Stimulated activated CD8-positive, alpha-beta memory T cell treated with anti-CD3 and anti-CD28 coated beads, Interleukin-15, amount 100 ng/mL, for 48 hours (primary cell): ENCODE data around the gene GRIK3.

ENCODE experiments used
- DNase-seq, 2 donors: peaks; one replicate each; pipeline ENCODE4 v3.0.0-alpha.2; 2020; ENCODE audit warnings: low read depth in 2 of 2

Gene GRIK3

DNA sequence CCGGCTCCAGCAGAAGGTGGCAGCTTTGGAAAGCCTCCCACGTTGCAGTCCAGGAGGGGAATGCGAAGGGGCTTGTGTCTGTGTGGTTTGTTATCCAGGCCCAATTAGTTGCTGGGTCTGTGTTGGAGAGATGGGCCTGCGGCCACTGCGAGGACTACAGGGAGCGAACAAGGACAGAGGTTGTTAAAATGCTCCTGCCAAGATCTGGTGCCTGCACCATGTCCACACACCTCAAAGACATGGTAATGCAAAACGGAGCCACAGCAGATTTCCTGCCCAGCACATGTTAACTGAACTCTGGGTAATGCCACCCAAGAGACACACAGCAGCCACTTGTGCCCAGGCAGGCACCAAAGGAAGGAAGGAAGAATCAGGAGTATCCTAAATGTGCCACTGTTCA, 18.6 kb downstream of the GRIK3 start:
- DNase-seq: no peak

DNA sequence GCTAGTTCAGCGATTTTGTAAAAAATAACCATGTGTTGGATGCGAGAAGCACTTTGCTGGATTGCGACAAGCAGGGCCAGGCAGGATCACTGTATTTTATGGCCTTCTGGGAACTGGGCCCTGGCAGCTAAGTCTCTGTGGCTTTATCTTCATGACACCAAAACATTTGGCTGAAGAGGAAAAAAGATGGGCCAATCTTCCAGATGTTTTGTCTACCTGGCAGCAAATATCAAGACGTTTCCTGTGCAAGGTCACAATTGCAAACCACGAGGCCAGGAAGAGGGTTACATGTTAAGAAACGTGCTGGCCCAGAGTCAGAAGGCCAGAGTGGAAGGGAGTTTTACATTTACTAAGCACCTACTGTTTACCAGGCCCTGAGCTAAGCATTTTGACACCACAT, 22.1 kb downstream of the GRIK3 start:
- no peak for DNase-seq

- no peak for DNase-seq
Measured at GRCh38 chr1:37010011-37010410, 24.3 kb downstream of the GRIK3 start.

DNA sequence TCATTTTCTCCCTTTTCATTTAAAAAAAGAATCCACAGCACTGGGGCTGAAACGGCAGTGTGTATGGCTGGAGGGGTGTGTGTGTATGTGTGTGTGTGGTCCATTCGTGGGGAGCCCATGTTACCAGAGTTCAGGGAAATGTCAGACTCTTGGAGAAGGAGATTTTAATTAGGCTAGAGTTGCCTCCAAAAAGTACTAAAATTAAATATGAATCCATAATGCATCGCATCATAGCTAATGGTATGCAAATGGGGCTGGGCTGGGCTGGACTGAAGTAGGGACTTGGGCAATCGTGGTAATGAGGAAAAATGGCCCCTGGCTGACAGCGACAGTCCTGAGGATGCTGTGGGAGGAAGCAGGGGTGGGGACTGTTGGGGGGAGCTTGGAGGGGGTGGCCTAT, 24.8 kb downstream of the GRIK3 start:
- no peak for DNase-seq

- DNase-seq: no peak
Measured at GRCh38 chr1:37006132-37006868, 28.0 kb downstream of the GRIK3 start.

- DNase-seq: no peak
Measured at GRCh38 chr1:37002898-37003297, 31.4 kb downstream of the GRIK3 start.

DNA sequence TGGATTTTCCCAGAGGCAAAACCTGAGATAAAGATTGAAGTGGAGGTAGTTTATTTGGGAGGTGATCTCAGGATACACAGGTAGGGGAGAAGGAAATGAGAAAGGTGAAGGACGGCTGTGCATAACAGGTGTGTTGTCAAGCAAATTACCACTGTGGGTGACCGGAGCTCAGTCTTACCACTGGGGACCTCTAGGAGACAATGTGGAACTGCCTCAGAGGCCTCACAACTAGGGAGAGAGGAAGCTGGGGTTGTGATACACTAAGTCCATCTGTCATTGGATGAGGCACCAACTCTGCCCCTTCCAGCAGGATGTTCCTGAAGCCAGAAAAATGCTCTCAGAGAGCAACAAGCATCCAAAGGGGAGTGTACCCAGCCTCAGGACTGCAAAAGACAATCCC, 32.6 kb downstream of the GRIK3 start:
- DNase-seq: no peak

DNA sequence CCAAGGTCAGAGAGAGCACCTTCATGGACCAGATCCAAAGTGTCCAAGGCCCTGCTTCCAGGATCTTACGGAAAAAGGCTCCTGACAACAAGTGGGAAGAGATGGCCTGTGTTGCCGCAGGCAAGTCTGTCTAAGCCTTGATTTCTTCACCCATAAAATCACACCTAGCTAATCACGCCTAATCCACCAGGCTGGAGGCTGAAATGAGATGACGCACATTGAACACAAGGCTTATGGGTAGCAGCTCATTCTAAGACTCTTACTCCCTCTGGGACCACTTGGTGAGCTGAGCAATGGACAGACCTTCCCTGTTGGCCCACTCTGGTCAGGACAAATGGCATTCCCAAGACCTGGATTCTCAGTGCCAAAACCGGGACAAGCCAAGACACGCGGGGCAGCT, 38.2 kb downstream of the GRIK3 start:
- no peak for DNase-seq

DNA sequence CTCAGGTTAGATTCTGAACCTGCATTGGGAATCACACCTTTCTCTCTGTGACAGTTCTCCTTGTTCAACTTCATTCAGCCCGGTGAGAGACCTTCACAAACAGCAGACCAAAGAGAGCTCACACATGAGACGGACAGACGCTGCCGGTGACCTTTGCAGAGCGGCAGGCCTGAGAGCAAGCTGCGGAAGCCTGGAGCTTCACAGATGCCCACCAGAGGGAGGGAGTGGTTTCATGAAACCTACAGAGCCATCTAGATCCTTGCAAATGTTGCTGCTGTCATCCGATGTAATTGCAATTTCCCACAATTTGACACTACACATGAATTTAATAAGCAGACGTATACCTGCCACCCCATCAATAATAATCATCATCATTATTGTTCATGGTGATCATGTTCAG, 39.4 kb downstream of the GRIK3 start:
- DNase-seq: no peak

GRCh38 chr1:36994294-36994693, 40.0 kb downstream of the GRIK3 start:
- DNase-seq: no peak

GRCh38 chr1:36992139-36992943, 42.0 kb downstream of the GRIK3 start:
- DNase-seq: no peak

DNA sequence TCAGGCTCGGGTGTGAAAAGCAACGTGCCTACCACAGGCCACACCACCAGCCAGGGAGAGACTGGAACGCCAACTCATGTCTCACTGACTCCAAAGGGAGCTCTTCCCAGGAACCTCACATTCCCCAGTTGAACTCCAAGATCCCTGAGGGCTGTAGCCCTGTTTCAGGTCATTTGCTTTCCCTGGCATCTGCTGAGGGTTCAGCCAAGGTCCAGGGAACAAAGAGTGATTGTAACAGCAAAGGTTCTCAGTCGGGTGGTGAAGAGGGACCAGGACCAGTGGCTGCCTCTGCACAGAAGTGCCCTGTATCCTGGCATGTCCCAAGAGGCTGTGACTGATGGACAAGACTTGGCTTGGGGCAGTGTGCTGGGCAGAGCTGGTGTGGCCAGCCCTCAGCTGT, 42.8 kb downstream of the GRIK3 start:
- no peak for DNase-seq

- DNase-seq: no peak
Measured at GRCh38 chr1:36990928-36991327, 43.4 kb downstream of the GRIK3 start.

DNA sequence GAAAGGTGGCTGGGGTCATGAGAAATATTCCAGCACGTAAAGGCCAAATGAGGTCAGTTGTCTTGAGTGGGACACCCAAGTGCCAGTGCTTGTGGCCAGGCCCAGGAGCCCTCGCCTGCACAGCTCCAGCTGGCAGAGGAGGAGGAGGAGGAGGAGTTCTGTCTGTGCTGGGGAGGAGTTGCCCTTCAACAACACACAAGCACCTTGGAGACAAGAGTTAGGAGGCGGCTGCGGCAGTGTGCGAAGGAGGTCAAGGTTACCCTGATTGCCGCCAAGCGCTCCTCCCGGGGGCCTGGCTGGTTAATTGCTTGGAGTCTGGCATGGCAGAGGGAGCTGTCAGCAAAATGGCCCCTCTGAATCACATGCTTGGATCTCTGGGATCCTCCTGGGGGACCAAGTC, 45.1 kb downstream of the GRIK3 start:
- DNase-seq: no peak

- DNase-seq: no peak
Measured at GRCh38 chr1:36988741-36989193, 45.5 kb downstream of the GRIK3 start.

GRCh38 chr1:36988321-36988720, 46.0 kb downstream of the GRIK3 start:
- DNase-seq: no peak

DNA sequence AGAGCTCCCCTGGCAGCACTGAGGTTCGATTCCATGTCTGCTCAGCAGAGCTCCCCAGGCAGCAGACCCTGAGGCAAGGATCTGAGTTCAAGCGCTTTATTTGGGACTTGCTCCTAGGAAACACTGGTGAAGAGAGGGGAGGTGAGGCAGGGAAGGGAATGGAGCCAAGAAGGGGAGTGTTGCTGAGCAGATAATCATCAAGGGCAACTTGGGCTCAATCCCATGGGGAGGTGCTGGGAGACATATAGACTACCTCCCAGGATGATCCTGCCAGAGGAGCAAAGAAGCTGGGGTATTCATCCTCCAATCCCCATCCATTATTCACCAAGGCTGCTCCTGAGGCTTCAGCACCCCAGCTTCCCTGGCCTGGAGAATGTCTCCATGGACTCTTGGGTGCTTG, 47.0 kb downstream of the GRIK3 start:
- DNase-seq: no peak

DNA sequence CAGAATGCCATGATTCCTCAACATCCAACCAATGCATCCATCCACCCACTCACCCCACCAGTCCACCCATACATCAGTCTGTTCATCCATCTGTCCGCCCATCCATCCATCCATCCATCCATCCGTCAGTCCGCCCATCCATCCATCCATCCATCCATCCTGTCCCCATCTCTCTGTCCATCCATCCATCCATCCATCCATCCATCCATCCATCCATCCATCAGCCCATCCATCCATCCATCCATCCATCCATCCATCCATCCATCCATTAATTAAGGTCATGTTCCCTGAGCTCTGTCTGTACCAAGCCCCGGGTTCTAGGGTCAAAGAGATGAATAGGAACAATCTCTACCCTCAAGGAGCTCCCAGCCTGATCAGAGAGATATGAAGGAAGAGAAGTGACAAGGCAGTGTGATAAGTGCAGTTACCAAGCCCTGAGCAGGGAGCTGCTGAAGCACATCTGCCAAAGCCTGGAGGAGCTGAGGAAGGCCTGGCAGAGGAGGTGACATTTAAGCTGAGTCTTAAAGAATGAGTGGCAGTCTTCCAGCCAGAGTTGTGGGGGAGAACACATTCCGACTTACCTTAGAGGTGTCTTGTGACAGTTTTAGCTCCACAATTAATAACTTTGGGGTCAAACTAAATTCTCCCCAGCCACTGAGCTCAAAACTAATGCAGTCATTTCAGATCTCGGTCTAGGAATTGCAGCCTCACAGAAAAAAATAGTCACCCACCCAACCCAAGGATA, 47.9 kb downstream of the GRIK3 start:
- DNase-seq: no peak

- DNase-seq: no peak
Measured at GRCh38 chr1:36984675-36985074, 49.6 kb downstream of the GRIK3 start.

DNA sequence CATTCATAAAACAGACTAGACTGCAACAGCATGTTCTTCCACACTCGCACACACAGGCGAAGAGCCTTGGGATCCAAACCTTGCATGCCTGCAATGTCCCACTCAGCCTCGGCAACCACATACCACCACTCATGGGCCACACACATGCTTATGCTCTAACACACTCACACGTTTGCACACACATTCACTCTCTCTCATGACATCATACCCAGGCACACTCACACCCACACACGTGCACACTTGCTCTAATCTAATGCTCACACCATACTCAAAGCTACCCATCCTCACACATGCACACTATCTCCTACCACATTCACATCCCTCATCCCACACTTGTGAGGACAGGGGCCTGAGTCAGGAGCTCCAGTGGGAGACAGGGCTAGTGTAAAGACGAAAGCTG, 50.3 kb downstream of the GRIK3 start:
- DNase-seq: no peak

DNA sequence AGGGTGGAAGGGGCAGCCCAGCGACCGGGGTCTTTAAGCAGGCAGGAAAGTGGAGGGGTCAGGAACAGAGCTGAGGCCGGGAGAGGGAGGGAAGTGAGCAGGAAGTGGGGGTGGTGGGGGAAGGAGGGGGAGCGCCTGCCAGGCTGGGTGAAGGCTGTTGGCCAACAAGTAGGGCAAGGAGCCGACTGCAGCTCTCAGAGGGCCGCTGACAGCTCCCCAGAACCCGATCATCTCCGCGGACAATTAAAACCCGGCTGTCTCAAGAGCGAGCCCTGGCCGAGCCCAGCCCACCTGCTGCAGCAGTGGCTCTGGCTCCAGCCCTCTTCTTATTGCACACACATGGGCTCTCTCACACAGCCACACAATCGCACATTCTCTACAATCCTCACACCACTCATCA, 51.6 kb downstream of the GRIK3 start:
- no peak for DNase-seq

DNA sequence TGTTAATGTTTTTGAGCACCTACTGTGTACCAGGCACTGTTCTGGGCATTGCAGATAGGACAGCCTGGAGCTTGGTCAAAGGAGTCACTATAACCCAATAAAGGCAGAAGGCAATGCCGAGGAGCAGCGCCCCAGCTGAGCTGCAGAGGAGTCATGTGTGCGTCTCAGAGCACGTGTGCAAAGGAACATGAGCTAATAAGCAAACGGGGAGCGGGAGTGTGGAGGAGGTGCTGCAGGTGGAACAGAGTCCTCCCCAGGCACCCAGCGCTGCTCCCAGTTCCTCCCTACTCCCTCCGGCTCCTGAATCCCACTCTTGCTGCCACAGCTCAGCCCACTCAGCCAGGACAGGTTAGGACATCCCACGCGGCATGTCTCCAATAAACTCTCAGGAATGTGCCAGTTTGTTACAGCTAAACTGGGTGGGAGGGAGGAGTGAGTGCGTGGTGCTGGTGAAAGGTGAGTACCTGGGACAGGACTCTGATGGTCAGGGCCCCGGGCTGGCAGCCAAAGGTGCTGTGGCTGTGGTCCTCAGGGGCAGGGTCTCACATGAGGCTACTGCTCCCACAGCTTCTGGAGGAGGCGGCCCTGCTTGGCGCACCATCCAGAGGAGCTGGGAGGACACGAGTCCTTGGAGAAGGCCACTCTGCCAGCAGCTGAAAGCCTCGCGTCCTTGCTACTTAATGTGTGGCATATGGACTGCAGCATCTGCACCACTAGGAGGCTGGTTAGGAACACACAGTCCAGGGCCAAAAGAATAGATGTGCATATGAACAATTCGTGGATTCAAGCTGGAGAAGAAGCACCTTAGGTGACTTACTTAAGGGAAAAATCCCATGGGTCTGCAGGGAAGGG, 52.3 kb downstream of the GRIK3 start:
- no peak for DNase-seq
